Mammary epithelial cell (primary cell): ENCODE measurements around the gene PHACTR3.

Experiments used
- EZH2 ChIP-seq: IDR thresholded peaks from 2 replicates; pipeline ENCODE4 v1.6.1; 2012; ENCODE audit warnings: low read length, inconsistent platforms, borderline replicate concordance
- TF ChIP-seq, protein P1 (sequence below), 2 donors: IDR thresholded peaks in 1 of 2; conservative IDR thresholded peaks in 1 of 2; 2 replicates each; pipeline ENCODE4 v1.5.1; 2011 to 2012; ENCODE audit warnings: inconsistent platforms in 2 of 2, low read length in 2 of 2, mild to moderate bottlenecking in 2 of 2, control low read depth in 1 of 2, low read depth in 1 of 2; ENCODE audit not compliant: insufficient read depth in 1 of 2; ENCODE audit errors: extremely low read depth in 1 of 2

- TF ChIP-seq, protein P1, sequence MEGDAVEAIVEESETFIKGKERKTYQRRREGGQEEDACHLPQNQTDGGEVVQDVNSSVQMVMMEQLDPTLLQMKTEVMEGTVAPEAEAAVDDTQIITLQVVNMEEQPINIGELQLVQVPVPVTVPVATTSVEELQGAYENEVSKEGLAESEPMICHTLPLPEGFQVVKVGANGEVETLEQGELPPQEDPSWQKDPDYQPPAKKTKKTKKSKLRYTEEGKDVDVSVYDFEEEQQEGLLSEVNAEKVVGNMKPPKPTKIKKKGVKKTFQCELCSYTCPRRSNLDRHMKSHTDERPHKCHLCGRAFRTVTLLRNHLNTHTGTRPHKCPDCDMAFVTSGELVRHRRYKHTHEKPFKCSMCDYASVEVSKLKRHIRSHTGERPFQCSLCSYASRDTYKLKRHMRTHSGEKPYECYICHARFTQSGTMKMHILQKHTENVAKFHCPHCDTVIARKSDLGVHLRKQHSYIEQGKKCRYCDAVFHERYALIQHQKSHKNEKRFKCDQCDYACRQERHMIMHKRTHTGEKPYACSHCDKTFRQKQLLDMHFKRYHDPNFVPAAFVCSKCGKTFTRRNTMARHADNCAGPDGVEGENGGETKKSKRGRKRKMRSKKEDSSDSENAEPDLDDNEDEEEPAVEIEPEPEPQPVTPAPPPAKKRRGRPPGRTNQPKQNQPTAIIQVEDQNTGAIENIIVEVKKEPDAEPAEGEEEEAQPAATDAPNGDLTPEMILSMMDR (conservative IDR thresholded peaks at IDR 0.05 in 1 of 2, IDR thresholded peaks at IDR 0.05 in 1 of 2; ENCODE audit: extremely low read depth in 1 of 2, insufficient read depth in 1 of 2, low read depth in 1 of 2, low read length in 2 of 2) = no peak
- no peak for TF ChIP-seq EZH2
These were observed 56.1 kb downstream of the PHACTR3 start for GRCh38 chr20:59660471-59660870.
